ENCODE measurements around the gene PRDX2.

DNA sequence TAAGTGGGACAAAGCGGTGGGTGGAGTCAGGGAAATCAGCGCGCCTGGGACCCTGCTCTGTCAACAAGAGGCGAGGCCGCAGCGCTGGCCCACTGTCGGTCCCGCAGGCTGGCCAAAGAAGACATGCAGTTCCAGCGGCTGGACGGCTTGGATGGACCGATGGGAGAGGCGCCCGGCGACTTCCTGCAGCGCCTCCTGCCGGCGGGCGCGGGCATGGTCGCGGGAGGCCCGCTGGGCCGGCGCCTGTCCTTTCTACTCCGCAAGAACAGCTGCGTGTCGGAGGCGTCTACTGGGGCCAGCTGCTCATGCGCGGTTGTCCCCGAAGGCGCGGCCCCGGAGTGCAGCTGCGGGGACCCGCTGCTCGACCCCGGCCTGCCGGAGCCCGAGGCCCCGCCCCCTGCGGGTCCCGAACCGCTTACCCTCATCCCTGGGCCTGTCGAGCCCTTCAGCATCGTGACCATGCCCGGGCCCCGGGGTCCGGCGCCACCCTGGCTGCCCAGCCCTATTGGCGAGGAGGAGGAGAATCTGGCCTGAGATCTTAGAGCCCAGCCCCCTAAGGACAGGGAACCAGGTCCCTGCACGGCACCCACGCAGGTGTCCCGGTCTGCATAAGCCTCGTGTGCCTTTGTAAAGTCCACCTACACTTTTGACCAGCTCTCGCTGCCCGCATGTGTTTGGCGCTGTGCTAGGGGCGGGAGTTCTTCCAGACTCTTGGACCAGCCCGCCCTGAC is 43.9 kb downstream of the PRDX2 start:
- TF ChIP-seq, protein P1, sequence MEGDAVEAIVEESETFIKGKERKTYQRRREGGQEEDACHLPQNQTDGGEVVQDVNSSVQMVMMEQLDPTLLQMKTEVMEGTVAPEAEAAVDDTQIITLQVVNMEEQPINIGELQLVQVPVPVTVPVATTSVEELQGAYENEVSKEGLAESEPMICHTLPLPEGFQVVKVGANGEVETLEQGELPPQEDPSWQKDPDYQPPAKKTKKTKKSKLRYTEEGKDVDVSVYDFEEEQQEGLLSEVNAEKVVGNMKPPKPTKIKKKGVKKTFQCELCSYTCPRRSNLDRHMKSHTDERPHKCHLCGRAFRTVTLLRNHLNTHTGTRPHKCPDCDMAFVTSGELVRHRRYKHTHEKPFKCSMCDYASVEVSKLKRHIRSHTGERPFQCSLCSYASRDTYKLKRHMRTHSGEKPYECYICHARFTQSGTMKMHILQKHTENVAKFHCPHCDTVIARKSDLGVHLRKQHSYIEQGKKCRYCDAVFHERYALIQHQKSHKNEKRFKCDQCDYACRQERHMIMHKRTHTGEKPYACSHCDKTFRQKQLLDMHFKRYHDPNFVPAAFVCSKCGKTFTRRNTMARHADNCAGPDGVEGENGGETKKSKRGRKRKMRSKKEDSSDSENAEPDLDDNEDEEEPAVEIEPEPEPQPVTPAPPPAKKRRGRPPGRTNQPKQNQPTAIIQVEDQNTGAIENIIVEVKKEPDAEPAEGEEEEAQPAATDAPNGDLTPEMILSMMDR (IDR thresholded peaks at IDR 0.05): peak in 1 of 3 donors; percentile 53
- TF ChIP-seq POLR2A (IDR thresholded peaks at IDR 0.05): no peak
